ENCODE results near the gene GPALPP1. TPM values are rescaled to one million over a fixed set of nuclear protein-coding genes. Genes with fewer than 3 reads are reported as not detected.
"Not testable (repeated sequence)": the region's sequence is repeated elsewhere in the genome, so short reads cannot be mapped to it uniquely, and the experiment has no call there.

GPALPP1 gene
- total RNA-seq, 2 donors from 2014 or later = 16.2 to 25.2 TPM

GRCh38 chr13:45055902-45056648, 66.7 kb downstream of the GPALPP1 start:
- Histone ChIP-seq H3K27ac (no peak overlapping the region), H3K27me3 (no peaks in the 10 kb centered on the region), H3K36me3 (replicated peaks in 1 of 2; ENCODE audit: insufficient read depth in 1 of 2, low read depth in 2 of 2) (no peaks in the 10 kb centered on the region), H3K4me1 (no peaks in the 10 kb centered on the region), H3K9me3 (no peaks in the 10 kb centered on the region), H3K4me3 (no peak overlapping the region)
- 53 to 64% methylated on average over 7 of the region's 7 CpGs for WGBS, 2 donors
- TF ChIP-seq CTCF (IDR thresholded peaks at IDR 0.05) (no peak), POLR2A (IDR thresholded peaks at IDR 0.05) (no peak)
- ATAC-seq (no peak), DNase-seq (no peak)
- intact Hi-C loops (cut with DNase I) = loop anchor here (10.0 kb wide), 1 partner anchor 249 kb away; no protein-coding TSS in a partner anchor

DNA sequence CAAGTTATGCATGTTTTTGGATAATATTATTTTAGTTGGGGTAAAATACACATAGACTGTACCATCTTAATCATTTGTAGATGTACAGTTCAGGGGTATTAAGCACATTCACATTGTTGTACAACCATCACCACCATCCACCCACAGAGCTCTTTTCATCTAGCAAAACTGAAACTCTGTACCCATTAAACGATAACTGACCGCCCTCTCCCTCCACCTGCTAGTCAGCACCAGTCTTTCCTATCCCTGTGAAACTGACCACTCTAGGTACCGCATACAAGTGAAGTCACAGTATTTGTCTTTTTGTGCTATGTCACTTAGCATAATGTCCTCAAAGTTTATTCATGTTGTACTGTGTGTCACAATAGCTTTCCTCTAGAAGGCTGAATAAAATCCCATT, 70.7 kb downstream of the GPALPP1 start:
- no peaks in the 10 kb centered on the region for H3K4me1 ChIP-seq
- H3K9me3 ChIP-seq = no peaks in the 10 kb centered on the region
- intact Hi-C loops (cut with DNase I) = no loop called here
- TF ChIP-seq POLR2A (IDR thresholded peaks at IDR 0.05) = no peak
- TF ChIP-seq CTCF (IDR thresholded peaks at IDR 0.05) = no peak
- ATAC-seq (no peak), DNase-seq (no peak)
- no peak overlapping the region for H3K4me3 ChIP-seq
- no peak overlapping the region for H3K27ac ChIP-seq
- no peaks in the 10 kb centered on the region for H3K27me3 ChIP-seq
- no peaks in the 10 kb centered on the region for H3K36me3 ChIP-seq (replicated peaks in 1 of 2; ENCODE audit: insufficient read depth in 1 of 2, low read depth in 2 of 2)
- WGBS, 2 donors = 73 to 89% methylated on average over 3 of the region's 3 CpGs

DNA sequence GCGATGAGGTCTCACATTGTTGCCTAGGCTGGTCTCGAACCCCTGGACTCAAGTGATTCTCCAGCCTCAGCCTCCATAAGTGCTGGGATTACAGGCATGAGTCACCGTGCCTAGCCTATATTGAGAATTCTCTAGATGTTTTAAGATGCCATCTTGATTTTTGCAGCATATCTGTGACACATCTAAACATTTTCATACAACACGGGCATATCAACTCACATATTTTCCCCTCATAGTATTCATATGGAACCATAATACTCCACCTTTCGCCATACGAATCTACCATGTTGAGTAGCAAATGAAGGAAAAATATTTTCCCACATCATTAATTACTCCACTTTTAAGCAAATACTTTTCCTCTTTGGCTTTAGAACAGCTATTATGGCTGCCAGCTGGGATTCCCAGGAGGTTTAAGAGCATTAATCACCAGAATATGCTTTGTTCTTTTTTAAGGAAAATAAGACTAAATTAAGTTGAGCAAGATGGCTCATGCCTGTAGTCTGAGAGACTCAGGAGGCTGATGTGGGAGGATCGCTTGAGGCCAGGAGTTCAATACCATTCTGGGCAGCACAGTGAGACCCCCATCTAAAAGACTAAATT, 74.0 kb downstream of the GPALPP1 start:
- intact Hi-C loops (cut with DNase I) = no loop called here
- 57 to 67% methylated on average over 7 of the region's 7 CpGs for WGBS, 2 donors

GRCh38 chr13:45063889-45064288, 74.6 kb downstream of the GPALPP1 start:
- H3K27me3 ChIP-seq; H3K27ac ChIP-seq; DNase-seq; ATAC-seq; H3K9me3 ChIP-seq; H3K4me3 ChIP-seq; H3K4me1 ChIP-seq; intact Hi-C loops (cut with DNase I); H3K36me3 ChIP-seq (replicated peaks in 1 of 2; ENCODE audit: insufficient read depth in 1 of 2, low read depth in 2 of 2): not testable (repeated sequence)
- 74 to 87% methylated on average over 3 of the region's 3 CpGs for WGBS, 2 donors

More for the DNA sequence above, 74.0 kb downstream of the GPALPP1 start:
- no peaks in the 10 kb centered on the region for H3K36me3 ChIP-seq (replicated peaks in 1 of 2; ENCODE audit: insufficient read depth in 1 of 2, low read depth in 2 of 2)
- ATAC-seq = no peak
- H3K4me3 ChIP-seq = no peak overlapping the region
- DNase-seq = no peak
- no peaks in the 10 kb centered on the region for H3K27me3 ChIP-seq
- no peak overlapping the region for H3K27ac ChIP-seq
- TF ChIP-seq POLR2A (IDR thresholded peaks at IDR 0.05) (no peak), CTCF (IDR thresholded peaks at IDR 0.05) (no peak)
- no peaks in the 10 kb centered on the region for H3K4me1 ChIP-seq
- H3K9me3 ChIP-seq = no peaks in the 10 kb centered on the region

- no peak overlapping the region for H3K27ac ChIP-seq
- DNase-seq (no peak), ATAC-seq (no peak)
- intact Hi-C loops (cut with DNase I) = no loop called here
- no peaks in the 10 kb centered on the region for H3K9me3 ChIP-seq
- 82 to 93% methylated on average over 6 of the region's 6 CpGs for WGBS, 2 donors
- no peaks in the 10 kb centered on the region for H3K36me3 ChIP-seq (replicated peaks in 1 of 2; ENCODE audit: insufficient read depth in 1 of 2, low read depth in 2 of 2)
- H3K4me1 ChIP-seq = no peaks in the 10 kb centered on the region
- TF ChIP-seq CTCF (IDR thresholded peaks at IDR 0.05) (no peak), POLR2A (IDR thresholded peaks at IDR 0.05) (no peak)
- no peaks in the 10 kb centered on the region for H3K27me3 ChIP-seq
- no peak overlapping the region for H3K4me3 ChIP-seq
Observed at GRCh38 chr13:45064889-45065288, 75.6 kb downstream of the GPALPP1 start.
